ENCODE data around the gene FOXL1.

Gene FOXL1

DNA sequence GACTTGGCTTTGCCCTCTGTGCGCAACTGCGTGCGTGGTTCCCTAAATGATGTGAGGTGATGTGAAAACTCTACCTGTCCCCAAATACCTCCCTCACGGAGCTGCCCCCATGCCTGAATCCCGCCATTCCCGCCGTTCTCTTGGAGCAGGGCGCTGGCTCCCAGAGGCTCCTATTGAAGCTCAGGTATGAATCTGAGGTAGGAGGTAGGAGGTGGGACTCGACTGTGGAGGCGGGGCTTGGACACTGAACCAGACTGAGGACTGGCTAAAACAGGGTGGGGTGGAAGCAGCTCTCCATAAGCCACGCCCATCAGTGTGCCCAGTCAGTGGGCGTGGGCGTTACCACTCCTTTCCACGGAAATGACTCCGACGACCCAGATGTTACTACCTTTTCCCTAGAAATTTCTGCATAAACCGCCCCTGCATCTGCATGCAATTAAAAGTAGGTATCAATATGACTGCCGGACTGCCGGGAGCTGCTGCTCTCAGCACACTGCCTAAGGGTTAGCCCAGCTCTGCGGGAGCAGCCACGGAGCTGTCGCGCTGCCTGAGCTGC is 41.0 kb downstream of the FOXL1 start:
- Histone ChIP-seq H4K20me1 (ENCODE audit: insufficient read depth, low read length) (no peaks in the 10 kb centered on the region), H3K36me3 (ENCODE audit: insufficient read depth, low read length) (no peaks in the 10 kb centered on the region; the same call in 1 of the 2 replicates), H3K9me3 (ENCODE audit: low read length) (no peaks in the 10 kb centered on the region), H3K9ac (ENCODE audit: low read length) (no peak overlapping the region), H3K4me1 (ENCODE audit: insufficient read depth, low read length, severe bottlenecking) (no peaks in the 10 kb centered on the region), H2AFZ (ENCODE audit: low read length) (no peak overlapping the region), H3K4me3 (ENCODE audit: low read depth, low read length, poor library complexity, severe bottlenecking) (no peak overlapping the region), H3K4me2 (ENCODE audit: low read length) (no peak overlapping the region), H3K27ac (ENCODE audit: low read depth, low read length, poor library complexity, severe bottlenecking) (no peak overlapping the region), H3K9me2 (ENCODE audit: low read depth, low read length) (no peaks in the 10 kb centered on the region), H3K27me3 (ENCODE audit: insufficient read depth, low read length) (peaks cover 8% of the 10 kb centered on the region; the same call in 1 of the 2 replicates), H3F3A (ENCODE audit: insufficient read depth, low read length) (no peaks in the 10 kb centered on the region), H3K79me2 (ENCODE audit: insufficient read depth, low read length) (no peaks in the 10 kb centered on the region)
- TF ChIP-seq EZH2 (IDR thresholded peaks at IDR 0.05; ENCODE audit: borderline replicate concordance, low read length) = no peak
- TF ChIP-seq, protein P1, sequence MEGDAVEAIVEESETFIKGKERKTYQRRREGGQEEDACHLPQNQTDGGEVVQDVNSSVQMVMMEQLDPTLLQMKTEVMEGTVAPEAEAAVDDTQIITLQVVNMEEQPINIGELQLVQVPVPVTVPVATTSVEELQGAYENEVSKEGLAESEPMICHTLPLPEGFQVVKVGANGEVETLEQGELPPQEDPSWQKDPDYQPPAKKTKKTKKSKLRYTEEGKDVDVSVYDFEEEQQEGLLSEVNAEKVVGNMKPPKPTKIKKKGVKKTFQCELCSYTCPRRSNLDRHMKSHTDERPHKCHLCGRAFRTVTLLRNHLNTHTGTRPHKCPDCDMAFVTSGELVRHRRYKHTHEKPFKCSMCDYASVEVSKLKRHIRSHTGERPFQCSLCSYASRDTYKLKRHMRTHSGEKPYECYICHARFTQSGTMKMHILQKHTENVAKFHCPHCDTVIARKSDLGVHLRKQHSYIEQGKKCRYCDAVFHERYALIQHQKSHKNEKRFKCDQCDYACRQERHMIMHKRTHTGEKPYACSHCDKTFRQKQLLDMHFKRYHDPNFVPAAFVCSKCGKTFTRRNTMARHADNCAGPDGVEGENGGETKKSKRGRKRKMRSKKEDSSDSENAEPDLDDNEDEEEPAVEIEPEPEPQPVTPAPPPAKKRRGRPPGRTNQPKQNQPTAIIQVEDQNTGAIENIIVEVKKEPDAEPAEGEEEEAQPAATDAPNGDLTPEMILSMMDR (IDR thresholded peaks at IDR 0.05; ENCODE audit: low read length) = no peak

DNA sequence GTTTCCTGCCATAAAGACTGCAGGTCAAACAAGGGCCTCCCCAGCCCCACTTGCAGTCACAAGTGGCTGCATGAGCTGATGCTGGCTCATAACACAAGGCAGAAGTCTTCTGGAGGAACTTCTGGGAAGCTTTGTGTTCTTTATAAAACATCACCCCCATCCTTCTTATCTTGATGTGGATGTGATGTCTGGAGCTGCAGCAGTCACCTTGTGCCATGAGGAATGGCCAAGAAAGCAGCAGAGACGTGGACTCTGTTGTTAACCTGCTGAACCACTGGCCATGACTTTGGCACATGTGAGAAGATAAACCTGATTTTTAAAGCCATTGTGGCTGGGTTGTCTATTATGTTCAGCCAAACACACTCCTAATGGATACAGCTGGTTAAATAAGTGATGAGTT is 41.8 kb downstream of the FOXL1 start:
- Histone ChIP-seq H3K4me2 (ENCODE audit: low read length) (no peak overlapping the region), H3K27me3 (ENCODE audit: insufficient read depth, low read length) (peaks cover 8% of the 10 kb centered on the region; the same call in 1 of the 2 replicates), H3K9ac (ENCODE audit: low read length) (no peak overlapping the region), H3K36me3 (ENCODE audit: insufficient read depth, low read length) (no peaks in the 10 kb centered on the region; the same call in 1 of the 2 replicates), H3K79me2 (ENCODE audit: insufficient read depth, low read length) (no peaks in the 10 kb centered on the region), H3F3A (ENCODE audit: insufficient read depth, low read length) (no peaks in the 10 kb centered on the region), H3K27ac (ENCODE audit: low read depth, low read length, poor library complexity, severe bottlenecking) (no peak overlapping the region), H3K4me1 (ENCODE audit: insufficient read depth, low read length, severe bottlenecking) (no peaks in the 10 kb centered on the region), H3K9me3 (ENCODE audit: low read length) (no peaks in the 10 kb centered on the region), H3K9me2 (ENCODE audit: low read depth, low read length) (no peaks in the 10 kb centered on the region), H3K4me3 (ENCODE audit: low read depth, low read length, poor library complexity, severe bottlenecking) (no peak overlapping the region), H4K20me1 (ENCODE audit: insufficient read depth, low read length) (no peaks in the 10 kb centered on the region), H2AFZ (ENCODE audit: low read length) (no peak overlapping the region)
- TF ChIP-seq, protein P1 (IDR thresholded peaks at IDR 0.05; ENCODE audit: low read length) = no peak
- TF ChIP-seq EZH2 (IDR thresholded peaks at IDR 0.05; ENCODE audit: borderline replicate concordance, low read length) = no peak

DNA sequence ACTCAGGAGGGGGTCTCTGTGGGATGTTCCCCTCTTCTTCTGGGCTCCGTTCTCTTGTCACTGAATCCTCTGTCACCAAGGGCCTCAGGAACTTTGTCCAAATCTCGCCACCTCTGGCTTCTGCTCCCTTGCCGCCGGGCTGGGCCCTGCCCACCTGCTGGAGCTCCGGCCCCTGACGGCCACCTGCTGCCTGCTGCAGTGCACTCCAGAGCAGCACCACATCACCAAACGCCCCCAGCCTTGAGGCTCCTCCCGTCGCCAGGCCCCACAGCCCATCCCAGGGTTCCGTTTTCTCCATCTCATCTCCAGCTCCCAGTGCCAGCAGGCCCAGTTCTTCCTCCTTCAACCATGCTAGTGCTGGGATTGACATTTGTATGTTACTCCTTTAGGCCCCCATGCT is 43.6 kb downstream of the FOXL1 start:
- TF ChIP-seq, protein P1 (IDR thresholded peaks at IDR 0.05; ENCODE audit: low read length) = no peak
- no peak for TF ChIP-seq EZH2 (IDR thresholded peaks at IDR 0.05; ENCODE audit: borderline replicate concordance, low read length)
- H3K9ac ChIP-seq (ENCODE audit: low read length) = no peak overlapping the region

More for the DNA sequence above, 43.6 kb downstream of the FOXL1 start:
- no peaks in the 10 kb centered on the region for H3K9me2 ChIP-seq (ENCODE audit: low read depth, low read length)
- no peaks in the 10 kb centered on the region for H3K9me3 ChIP-seq (ENCODE audit: low read length)
- H3K79me2 ChIP-seq (ENCODE audit: insufficient read depth, low read length) = no peaks in the 10 kb centered on the region
- peaks cover 8% of the 10 kb centered on the region; the same call in 1 of the 2 replicates for H3K27me3 ChIP-seq (ENCODE audit: insufficient read depth, low read length)
- no peaks in the 10 kb centered on the region; the same call in 1 of the 2 replicates for H3K36me3 ChIP-seq (ENCODE audit: insufficient read depth, low read length)
- no peaks in the 10 kb centered on the region for H3F3A ChIP-seq (ENCODE audit: insufficient read depth, low read length)
- no peak overlapping the region for H3K4me3 ChIP-seq (ENCODE audit: low read depth, low read length, poor library complexity, severe bottlenecking)
- no peak overlapping the region for H3K27ac ChIP-seq (ENCODE audit: low read depth, low read length, poor library complexity, severe bottlenecking)
- H4K20me1 ChIP-seq (ENCODE audit: insufficient read depth, low read length) = no peaks in the 10 kb centered on the region
- H2AFZ ChIP-seq (ENCODE audit: low read length) = no peak overlapping the region
- H3K4me2 ChIP-seq (ENCODE audit: low read length) = no peak overlapping the region
- no peaks in the 10 kb centered on the region for H3K4me1 ChIP-seq (ENCODE audit: insufficient read depth, low read length, severe bottlenecking)
